Stimulated activated CD4-positive, alpha-beta T cell treated with anti-CD3 and anti-CD28 coated beads, Interleukin-4, amount 100 ng/mL, for 4 hours (primary cell): ENCODE data around the gene ANKRD28.
"Not testable (repeated sequence)": the region's sequence is repeated elsewhere in the genome, so short reads cannot be mapped to it uniquely, and the experiment has no call there.

Experiments used
- DNase-seq, 2 experiments: peaks; one replicate each; pipeline ENCODE4 v3.0.0-alpha.2; 2020

The ANKRD28 gene

GRCh38 chr3:15797642-15798303 is at the start of gene ANKRD28:
Gene ANKRD28, minus strand, starts transcription at chr3:15797979. Its CDS starts 1,458 bp downstream, at chr3:15796521.
- DNase-seq, result no peak

- DNase-seq, result no peak
Observed at GRCh38 chr3:15847239-15847638, 49.5 kb upstream of the ANKRD28 start.

GRCh38 chr3:15846606-15847005 is 48.8 kb upstream of the ANKRD28 start:
- DNase-seq, result no peak

- no peak for DNase-seq
Observed at GRCh38 chr3:15845475-15845874, 47.7 kb upstream of the ANKRD28 start.

- no peak for DNase-seq
Observed at GRCh38 chr3:15844889-15845288, 47.1 kb upstream of the ANKRD28 start.

GRCh38 chr3:15841091-15841973 is 43.6 kb upstream of the ANKRD28 start:
- DNase-seq, result not testable (repeated sequence)

- no peak for DNase-seq
Observed at GRCh38 chr3:15839568-15839967, 41.8 kb upstream of the ANKRD28 start.

- no peak for DNase-seq
Observed at GRCh38 chr3:15831927-15832326, 34.1 kb upstream of the ANKRD28 start.

GRCh38 chr3:15825016-15825415 is 27.2 kb upstream of the ANKRD28 start:
- DNase-seq, result no peak

- DNase-seq, result no peak
Observed at GRCh38 chr3:15823092-15823491, 25.3 kb upstream of the ANKRD28 start.

GRCh38 chr3:15822281-15822680 is 24.5 kb upstream of the ANKRD28 start:
- DNase-seq, result no peak

GRCh38 chr3:15820911-15821310 is 23.1 kb upstream of the ANKRD28 start:
- DNase-seq, result no peak

GRCh38 chr3:15819576-15819975 is 21.8 kb upstream of the ANKRD28 start:
- DNase-seq, result no peak

- no peak for DNase-seq
Observed at GRCh38 chr3:15819043-15819442, 21.3 kb upstream of the ANKRD28 start.

GRCh38 chr3:15815696-15816095 is 17.9 kb upstream of the ANKRD28 start:
- DNase-seq, result no peak

GRCh38 chr3:15813079-15813478 is 15.3 kb upstream of the ANKRD28 start:
- not testable (repeated sequence) for DNase-seq

GRCh38 chr3:15812183-15812582 is 14.4 kb upstream of the ANKRD28 start:
- DNase-seq, result no peak

GRCh38 chr3:15810702-15811101 is 12.9 kb upstream of the ANKRD28 start:
- DNase-seq, result no peak

- no peak for DNase-seq
Observed at GRCh38 chr3:15809313-15809712, 11.5 kb upstream of the ANKRD28 start.

- no peak for DNase-seq
Observed at GRCh38 chr3:15808679-15809310, 11.0 kb upstream of the ANKRD28 start.

GRCh38 chr3:15805756-15806266 is 8.0 kb upstream of the ANKRD28 start:
- DNase-seq, result no peak

- no peak for DNase-seq
Observed at GRCh38 chr3:15804553-15805095, 6.8 kb upstream of the ANKRD28 start.

- DNase-seq, result no peak
Observed at GRCh38 chr3:15803921-15804320, 6.1 kb upstream of the ANKRD28 start.
